Upper lobe of left lung (tissue), 4 donors: ENCODE results near the gene AOC1.

Experiments
- POLR2AphosphoS5 ChIP-seq, 2 donors: sonication (generic); formaldehyde crosslinking; IDR thresholded peaks; one replicate each; pipeline ENCODE4 v1.5.1; 2017; ENCODE audit warnings: antibody characterized with exemption in 2 of 2
- TF ChIP-seq, protein P1 (sequence below), 6 experiments: fragments of 450-650 bp in 4 of 6; fragments of 200-600 bp in 2 of 6; sonication (generic) in 2 of 6; IDR thresholded peaks; one replicate each; pipeline ENCODE4 v1.5.1; 2016 to 2019; ENCODE audit warnings: antibody characterized with exemption in 6 of 6

DNA sequence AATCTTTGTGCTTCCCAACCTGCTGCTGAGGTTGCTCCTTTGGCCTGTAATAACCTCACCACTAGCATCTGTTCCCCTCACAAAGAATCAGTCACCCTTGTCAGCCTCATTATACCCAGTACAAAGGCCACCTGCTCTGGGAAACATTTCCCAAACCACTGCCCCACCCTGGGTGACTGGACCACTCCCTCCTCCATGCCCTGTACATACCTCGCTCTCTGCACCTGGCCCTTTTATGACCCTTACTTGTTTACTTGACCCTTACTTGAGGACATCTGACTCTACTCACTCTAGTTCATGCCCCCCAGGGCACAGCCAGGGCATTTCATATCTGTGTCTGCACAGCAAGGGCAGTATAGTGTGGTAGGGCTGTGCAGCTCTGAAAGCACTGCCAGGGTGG lies 21.4 kb upstream of the AOC1 start:
- no peak for TF ChIP-seq POLR2AphosphoS5 (IDR thresholded peaks at IDR 0.05)
- TF ChIP-seq, protein P1, sequence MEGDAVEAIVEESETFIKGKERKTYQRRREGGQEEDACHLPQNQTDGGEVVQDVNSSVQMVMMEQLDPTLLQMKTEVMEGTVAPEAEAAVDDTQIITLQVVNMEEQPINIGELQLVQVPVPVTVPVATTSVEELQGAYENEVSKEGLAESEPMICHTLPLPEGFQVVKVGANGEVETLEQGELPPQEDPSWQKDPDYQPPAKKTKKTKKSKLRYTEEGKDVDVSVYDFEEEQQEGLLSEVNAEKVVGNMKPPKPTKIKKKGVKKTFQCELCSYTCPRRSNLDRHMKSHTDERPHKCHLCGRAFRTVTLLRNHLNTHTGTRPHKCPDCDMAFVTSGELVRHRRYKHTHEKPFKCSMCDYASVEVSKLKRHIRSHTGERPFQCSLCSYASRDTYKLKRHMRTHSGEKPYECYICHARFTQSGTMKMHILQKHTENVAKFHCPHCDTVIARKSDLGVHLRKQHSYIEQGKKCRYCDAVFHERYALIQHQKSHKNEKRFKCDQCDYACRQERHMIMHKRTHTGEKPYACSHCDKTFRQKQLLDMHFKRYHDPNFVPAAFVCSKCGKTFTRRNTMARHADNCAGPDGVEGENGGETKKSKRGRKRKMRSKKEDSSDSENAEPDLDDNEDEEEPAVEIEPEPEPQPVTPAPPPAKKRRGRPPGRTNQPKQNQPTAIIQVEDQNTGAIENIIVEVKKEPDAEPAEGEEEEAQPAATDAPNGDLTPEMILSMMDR (IDR thresholded peaks at IDR 0.05) = no peak
